HepG2 (cell line): ENCODE measurements around the gene HPCAL1. TPM values are rescaled to one million over a fixed set of nuclear protein-coding genes. Genes with fewer than 3 reads are reported as not detected.

ENCODE experiments used
- CAMTA2 ChIP-seq: sonication (generic); formaldehyde crosslinking; IDR thresholded peaks from 2 replicates; pipeline ENCODE4 v1.4.0; 2020; ENCODE audit warnings: mild to moderate bottlenecking, missing genetic modification reagents, borderline replicate concordance
- CERS6 ChIP-seq: sonication (generic); formaldehyde crosslinking; IDR thresholded peaks from 2 replicates; pipeline ENCODE4 v1.5.0; 2020; ENCODE audit warnings: missing genetic modification reagents
- FOSL2 ChIP-seq: sonication (generic); formaldehyde crosslinking; IDR thresholded peaks from 2 replicates; pipeline ENCODE4 v1.4.0; 2020; ENCODE audit warnings: missing genetic modification reagents
- FOXO1 ChIP-seq: sonication (generic); formaldehyde crosslinking; IDR thresholded peaks from 2 replicates; pipeline ENCODE4 v1.4.0; 2020; ENCODE audit warnings: missing genetic modification reagents
- HOXA3 ChIP-seq: sonication (generic); formaldehyde crosslinking; IDR thresholded peaks from 2 replicates; pipeline ENCODE4 v1.5.0; 2020; ENCODE audit warnings: missing genetic modification reagents
- KDM5B ChIP-seq: sonication (generic); formaldehyde crosslinking; IDR thresholded peaks from 2 replicates; pipeline ENCODE4 v1.4.0; 2020; ENCODE audit warnings: missing genetic modification reagents, mild to moderate bottlenecking, borderline replicate concordance
- MAZ ChIP-seq, 2 experiments: sonication (generic) in 1 of 2; formaldehyde crosslinking in 1 of 2; IDR thresholded peaks; 2 replicates each; pipeline versions ENCODE4 v1.5.0 to v1.6.1; 2012 to 2020; ENCODE audit warnings: low read depth in 2 of 2, mild to moderate bottlenecking in 2 of 2, borderline replicate concordance in 1 of 2, improper control_type of control experiment in 1 of 2, low read length in 1 of 2, missing genetic modification reagents in 1 of 2, moderate library complexity in 1 of 2
- NFE2L1 ChIP-seq: sonication (generic); formaldehyde crosslinking; IDR thresholded peaks from 2 replicates; pipeline ENCODE4 v1.4.0; 2020; ENCODE audit warnings: missing genetic modification reagents, mild to moderate bottlenecking, borderline replicate concordance
- NFYB ChIP-seq: sonication (generic); formaldehyde crosslinking; IDR thresholded peaks from 2 replicates; pipeline ENCODE4 v1.4.0; 2020; ENCODE audit warnings: missing genetic modification reagents
- NR1H2 ChIP-seq: sonication (generic); formaldehyde crosslinking; IDR thresholded peaks from 2 replicates; pipeline ENCODE4 v1.8.1; 2022; ENCODE audit warnings: low read depth, missing genetic modification reagents, borderline replicate concordance
- PHF21A ChIP-seq: sonication (generic); formaldehyde crosslinking; IDR thresholded peaks from 2 replicates; pipeline ENCODE4 v1.5.0; 2020; ENCODE audit warnings: mild to moderate bottlenecking, missing genetic modification reagents
- RFX1 ChIP-seq: fragments of 450-650 bp; IDR thresholded peaks from 2 replicates; pipeline ENCODE4 v1.6.1; 2017
- SOX13 ChIP-seq, 3 experiments: fragments of 450-650 bp in 1 of 3; sonication (generic) in 1 of 3; formaldehyde crosslinking in 1 of 3; IDR thresholded peaks in 2 of 3; conservative IDR thresholded peaks in 1 of 3; 2 replicates each; pipeline versions ENCODE4 v1.5.0 to v1.6.1; 2016 to 2020; ENCODE audit warnings: antibody characterized with exemption in 1 of 3, mild to moderate bottlenecking in 1 of 3, missing compliant biosample characterization in 1 of 3, missing genetic modification reagents in 1 of 3, moderate library complexity in 1 of 3
- SOX6 ChIP-seq, 2 experiments: fragments of 450-650 bp in 1 of 2; sonication (generic) in 1 of 2; formaldehyde crosslinking in 1 of 2; IDR thresholded peaks; 2 replicates each; pipeline versions ENCODE4 v1.4.0 to v1.6.1; 2017 to 2020; ENCODE audit warnings: antibody characterized with exemption in 1 of 2, mild to moderate bottlenecking in 1 of 2, missing genetic modification reagents in 1 of 2
- ZNF296 ChIP-seq: sonication (generic); formaldehyde crosslinking; conservative IDR thresholded peaks from 2 replicates; pipeline ENCODE4 v1.5.0; 2020; ENCODE audit warnings: mild to moderate bottlenecking, missing genetic modification reagents
- ZNF3 ChIP-seq: IDR thresholded peaks from 2 replicates; pipeline ENCODE4 v1.7.0; 2017; ENCODE audit warnings: inconsistent platforms
- ZNF788 ChIP-seq: sonication (generic); formaldehyde crosslinking; IDR thresholded peaks from 2 replicates; pipeline ENCODE4 v1.5.0; 2020; ENCODE audit warnings: mild to moderate bottlenecking, missing genetic modification reagents, borderline replicate concordance
- ZSCAN9 ChIP-seq: IDR thresholded peaks from 2 replicates; pipeline ENCODE4 v1.6.1; 2016; ENCODE audit warnings: borderline replicate concordance
- polyA plus RNA-seq, 8 experiments: library from polyadenylated mRNA; depleted of rRNA in 3 of 8; stranded (reverse) in 7 of 8; unstranded in 1 of 8; fragments of >200 nt; fragmentation: Illumina TruSeq in 4 of 8; extraction: Trizol in 4 of 8; gene quantifications; 2 replicates each; pipeline versions ENCODE4 v1.2.1 to v1.2.3, GENCODE V29; 2011 to 2016; ENCODE audit warnings: low read depth in 4 of 8, missing spikeins in 1 of 8, mixed read lengths in 1 of 8; ENCODE audit not compliant: insufficient read depth in 1 of 8
- total RNA-seq, 5 experiments: library from RNA; depleted of rRNA; stranded (reverse); fragments of >200 nt; fragmentation: Illumina TruSeq; extraction: Trizol; gene quantifications; 2 replicates each; pipeline ENCODE4 v1.2.3, GENCODE V29; 2016; ENCODE audit warnings: low read depth in 1 of 5
- TF ChIP-seq, protein P1 (sequence below): sonication (generic); formaldehyde crosslinking; IDR thresholded peaks from 2 replicates; pipeline ENCODE4 v1.5.1; 2020; ENCODE audit warnings: mild to moderate bottlenecking, moderate library complexity, missing genetic modification reagents
- TF ChIP-seq, protein P2 (sequence below): sonication (generic); formaldehyde crosslinking; IDR thresholded peaks from 2 replicates; pipeline ENCODE4 v1.8.0; 2022; ENCODE audit warnings: mild to moderate bottlenecking, missing genetic modification reagents, moderate library complexity
- TF ChIP-seq, protein P3 (sequence below): sonication (generic); formaldehyde crosslinking; IDR thresholded peaks from 2 replicates; pipeline ENCODE4 v1.4.0; 2020; ENCODE audit warnings: mild to moderate bottlenecking, low read depth, missing genetic modification reagents

HPCAL1 gene
- total and polyA plus RNA-seq, 2 of the 13 experiments (the other 11 are each of a cell fraction or from before 2014, with no cell fraction given) = 29.5 to 29.9 TPM

- TF ChIP-seq NFYB (CRISPR knock-in tag) (no peak; the same call in 1 of the 2 replicates), NR1H2 (CRISPR knock-in tag) (peak; percentile 75; the same call in 1 of the 2 replicates), ZNF296 (0 out of 2 replicates have a peak, but pooled peaks have one; percentile 9), ZNF3 (CRISPR knock-in tag) (0 out of 2 replicates have a peak, but pooled peaks have one; percentile 38), HOXA3 (CRISPR knock-in tag) (peak; percentile 51), NFE2L1 (CRISPR knock-in tag) (peak; percentile 99), MAZ (IDR thresholded peaks at IDR 0.05; ENCODE audit: borderline replicate concordance, low read depth, low read length) (no peak), MAZ (CRISPR knock-in tag; IDR thresholded peaks at IDR 0.05; ENCODE audit: low read depth) (peak; percentile 64; the same call in 1 of the 2 replicates), FOSL2 (CRISPR knock-in tag) (peak; percentile 88), FOXO1 (CRISPR knock-in tag) (peak; percentile 62; the same call in 1 of the 2 replicates), CERS6 (CRISPR knock-in tag) (no peak), KDM5B (CRISPR knock-in tag) (peak; percentile 37; the same call in 1 of the 2 replicates), PHF21A (CRISPR knock-in tag) (peak; percentile 59; the same call in 1 of the 2 replicates), CAMTA2 (CRISPR knock-in tag) (no peak), ZNF788 (CRISPR knock-in tag) (peak; percentile 92; the same call in 1 of the 2 replicates), SOX6 (IDR thresholded peaks at IDR 0.05) (no peak), SOX6 (CRISPR knock-in tag; IDR thresholded peaks at IDR 0.05) (no peak), ZSCAN9 (CRISPR knock-in tag) (peak; percentile 78; the same call in 1 of the 2 replicates), SOX13 (IDR thresholded peaks at IDR 0.05) (no peak), SOX13 (CRISPR knock-in tag; conservative IDR thresholded peaks at IDR 0.05 in 1 of 2, IDR thresholded peaks at IDR 0.05 in 1 of 2) (peak in 1 of 2 experiments; percentile 30; a peak in 1 of 4 replicates), RFX1 (no peak)
- TF ChIP-seq, protein P1, sequence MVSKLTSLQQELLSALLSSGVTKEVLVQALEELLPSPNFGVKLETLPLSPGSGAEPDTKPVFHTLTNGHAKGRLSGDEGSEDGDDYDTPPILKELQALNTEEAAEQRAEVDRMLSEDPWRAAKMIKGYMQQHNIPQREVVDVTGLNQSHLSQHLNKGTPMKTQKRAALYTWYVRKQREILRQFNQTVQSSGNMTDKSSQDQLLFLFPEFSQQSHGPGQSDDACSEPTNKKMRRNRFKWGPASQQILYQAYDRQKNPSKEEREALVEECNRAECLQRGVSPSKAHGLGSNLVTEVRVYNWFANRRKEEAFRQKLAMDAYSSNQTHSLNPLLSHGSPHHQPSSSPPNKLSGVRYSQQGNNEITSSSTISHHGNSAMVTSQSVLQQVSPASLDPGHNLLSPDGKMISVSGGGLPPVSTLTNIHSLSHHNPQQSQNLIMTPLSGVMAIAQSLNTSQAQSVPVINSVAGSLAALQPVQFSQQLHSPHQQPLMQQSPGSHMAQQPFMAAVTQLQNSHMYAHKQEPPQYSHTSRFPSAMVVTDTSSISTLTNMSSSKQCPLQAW = peak; percentile 60
- TF ChIP-seq, protein P2, sequence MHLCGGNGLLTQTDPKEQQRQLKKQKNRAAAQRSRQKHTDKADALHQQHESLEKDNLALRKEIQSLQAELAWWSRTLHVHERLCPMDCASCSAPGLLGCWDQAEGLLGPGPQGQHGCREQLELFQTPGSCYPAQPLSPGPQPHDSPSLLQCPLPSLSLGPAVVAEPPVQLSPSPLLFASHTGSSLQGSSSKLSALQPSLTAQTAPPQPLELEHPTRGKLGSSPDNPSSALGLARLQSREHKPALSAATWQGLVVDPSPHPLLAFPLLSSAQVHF (CRISPR knock-in tag) = 0 out of 2 replicates have a peak, but pooled peaks have one; percentile 67
- TF ChIP-seq, protein P3, sequence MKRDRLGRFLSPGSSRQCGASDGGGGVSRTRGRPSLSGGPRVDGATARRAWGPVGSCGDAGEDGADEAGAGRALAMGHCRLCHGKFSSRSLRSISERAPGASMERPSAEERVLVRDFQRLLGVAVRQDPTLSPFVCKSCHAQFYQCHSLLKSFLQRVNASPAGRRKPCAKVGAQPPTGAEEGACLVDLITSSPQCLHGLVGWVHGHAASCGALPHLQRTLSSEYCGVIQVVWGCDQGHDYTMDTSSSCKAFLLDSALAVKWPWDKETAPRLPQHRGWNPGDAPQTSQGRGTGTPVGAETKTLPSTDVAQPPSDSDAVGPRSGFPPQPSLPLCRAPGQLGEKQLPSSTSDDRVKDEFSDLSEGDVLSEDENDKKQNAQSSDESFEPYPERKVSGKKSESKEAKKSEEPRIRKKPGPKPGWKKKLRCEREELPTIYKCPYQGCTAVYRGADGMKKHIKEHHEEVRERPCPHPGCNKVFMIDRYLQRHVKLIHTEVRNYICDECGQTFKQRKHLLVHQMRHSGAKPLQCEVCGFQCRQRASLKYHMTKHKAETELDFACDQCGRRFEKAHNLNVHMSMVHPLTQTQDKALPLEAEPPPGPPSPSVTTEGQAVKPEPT (CRISPR knock-in tag) = peak; percentile 54; the same call in 1 of the 2 replicates
Measured at GRCh38 chr2:10285556-10286198, 17.0 kb upstream of the HPCAL1 start (continued).
